Astrocyte (in vitro differentiated cells and primary cell): Measurements from ENCODE around the gene CRTC1.

Experiments used
- EZH2 ChIP-seq: IDR thresholded peaks from 2 replicates; pipeline ENCODE4 v1.6.1; 2012; ENCODE audit warnings: mild to moderate bottlenecking, low read length, inconsistent platforms; ENCODE audit not compliant: insufficient read depth
- TF ChIP-seq, protein P1 (sequence below): IDR thresholded peaks from 2 replicates; pipeline ENCODE4 v1.5.1; 2011; ENCODE audit warnings: low read depth, mild to moderate bottlenecking, inconsistent platforms, low read length, moderate library complexity; ENCODE audit not compliant: insufficient read depth

DNA sequence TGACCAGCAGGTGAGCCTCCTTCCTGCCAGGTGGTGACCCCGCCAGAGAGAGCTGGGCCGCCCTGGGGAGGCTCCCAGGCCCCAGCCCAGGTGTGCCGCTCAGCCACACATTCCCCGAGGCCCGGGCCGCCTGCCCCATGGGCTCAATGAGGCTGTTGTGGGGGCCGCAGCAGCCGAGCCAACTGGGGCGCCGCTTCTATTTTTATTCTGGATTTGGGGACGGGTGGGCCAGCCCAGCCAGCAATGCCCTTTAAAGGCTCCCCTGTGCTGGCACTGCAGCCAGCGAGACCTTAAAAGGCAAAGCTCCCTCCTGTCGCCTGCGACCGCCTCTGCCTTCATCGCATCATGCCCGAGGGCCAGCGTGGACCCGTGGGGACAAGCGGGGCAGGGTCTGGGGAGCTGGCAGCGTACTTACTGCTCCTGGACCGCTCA is 17.7 kb upstream of the CRTC1 start:
- TF ChIP-seq, protein P1, sequence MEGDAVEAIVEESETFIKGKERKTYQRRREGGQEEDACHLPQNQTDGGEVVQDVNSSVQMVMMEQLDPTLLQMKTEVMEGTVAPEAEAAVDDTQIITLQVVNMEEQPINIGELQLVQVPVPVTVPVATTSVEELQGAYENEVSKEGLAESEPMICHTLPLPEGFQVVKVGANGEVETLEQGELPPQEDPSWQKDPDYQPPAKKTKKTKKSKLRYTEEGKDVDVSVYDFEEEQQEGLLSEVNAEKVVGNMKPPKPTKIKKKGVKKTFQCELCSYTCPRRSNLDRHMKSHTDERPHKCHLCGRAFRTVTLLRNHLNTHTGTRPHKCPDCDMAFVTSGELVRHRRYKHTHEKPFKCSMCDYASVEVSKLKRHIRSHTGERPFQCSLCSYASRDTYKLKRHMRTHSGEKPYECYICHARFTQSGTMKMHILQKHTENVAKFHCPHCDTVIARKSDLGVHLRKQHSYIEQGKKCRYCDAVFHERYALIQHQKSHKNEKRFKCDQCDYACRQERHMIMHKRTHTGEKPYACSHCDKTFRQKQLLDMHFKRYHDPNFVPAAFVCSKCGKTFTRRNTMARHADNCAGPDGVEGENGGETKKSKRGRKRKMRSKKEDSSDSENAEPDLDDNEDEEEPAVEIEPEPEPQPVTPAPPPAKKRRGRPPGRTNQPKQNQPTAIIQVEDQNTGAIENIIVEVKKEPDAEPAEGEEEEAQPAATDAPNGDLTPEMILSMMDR = no peak
- TF ChIP-seq EZH2 = no peak
